Mesenchymal stem cell (in vitro differentiated cells and primary cell): ENCODE data around the gene SSNA1.

Source experiments
- DNase-seq: peaks from one replicate; pipeline ENCODE4 v3.0.0-alpha.2; 2013
- H2AFZ ChIP-seq: one replicate; pipeline ENCODE4 v1.6.1; 2013; ENCODE audit warnings: low read depth, mild to moderate bottlenecking, control low read depth, inconsistent platforms, low read length, moderate library complexity
- H2AK5ac ChIP-seq: 2 replicates; pipeline ENCODE4 v1.6.1; 2013; ENCODE audit warnings: low read length, moderate library complexity, mild to moderate bottlenecking, inconsistent platforms; ENCODE audit not compliant: severe bottlenecking
- H2BK120ac ChIP-seq: one replicate; pipeline ENCODE4 v1.6.1; 2013; ENCODE audit warnings: low read depth, mild to moderate bottlenecking, inconsistent platforms, low read length, moderate library complexity
- H2BK12ac ChIP-seq, 2 experiments: one replicate each; pipeline ENCODE4 v1.6.1; 2013; ENCODE audit warnings: inconsistent platforms in 2 of 2, low read length in 2 of 2, mild to moderate bottlenecking in 2 of 2, moderate library complexity in 2 of 2, control low read depth in 1 of 2
- H2BK15ac ChIP-seq: one replicate; pipeline ENCODE4 v1.6.1; 2013; ENCODE audit warnings: mild to moderate bottlenecking, low read depth, inconsistent platforms; ENCODE audit not compliant: poor library complexity, severe bottlenecking
- H2BK5ac ChIP-seq: 2 replicates; pipeline ENCODE4 v1.6.1; 2013; ENCODE audit warnings: low read depth, mild to moderate bottlenecking, low read length, control low read depth, inconsistent platforms; ENCODE audit not compliant: poor library complexity, severe bottlenecking
- H3K14ac ChIP-seq, 2 experiments: one replicate each; pipeline ENCODE4 v1.6.1; 2013; ENCODE audit warnings: inconsistent platforms in 2 of 2, low read length in 2 of 2, control low read depth in 1 of 2, mild to moderate bottlenecking in 1 of 2, moderate library complexity in 1 of 2
- H3K18ac ChIP-seq, 2 experiments: one replicate each; pipeline ENCODE4 v1.6.1; 2013; ENCODE audit warnings: inconsistent platforms in 2 of 2, low read length in 2 of 2, control low read depth in 1 of 2, low read depth in 1 of 2, mild to moderate bottlenecking in 1 of 2
- H3K23ac ChIP-seq, 2 experiments: one replicate each; pipeline ENCODE4 v1.6.1; 2013; ENCODE audit warnings: inconsistent platforms in 2 of 2, low read length in 2 of 2, mild to moderate bottlenecking in 2 of 2, moderate library complexity in 2 of 2, control low read depth in 1 of 2
- H3K27ac ChIP-seq: 2 replicates; pipeline ENCODE4 v1.5.1; 2013; ENCODE audit warnings: mild to moderate bottlenecking, moderate library complexity, low read length, control low read depth, inconsistent platforms; ENCODE audit not compliant: poor library complexity, severe bottlenecking
- H3K27me3 ChIP-seq, 2 experiments: 2 replicates each; pipeline versions ENCODE4 v1.6.1 to v1.7.0; 2013; ENCODE audit warnings: low read length in 2 of 2, mild to moderate bottlenecking in 2 of 2, moderate library complexity in 2 of 2, control low read depth in 1 of 2, inconsistent platforms in 1 of 2; ENCODE audit not compliant: control insufficient read depth in 1 of 2, insufficient read depth in 1 of 2
- H3K36me3 ChIP-seq, 2 experiments: 2 replicates each; pipeline versions ENCODE4 v1.6.1 to v1.7.0; 2013; ENCODE audit warnings: low read length in 2 of 2, control low read depth in 1 of 2, inconsistent platforms in 1 of 2, low read depth in 1 of 2, mild to moderate bottlenecking in 1 of 2; ENCODE audit not compliant: insufficient read depth in 2 of 2, control insufficient read depth in 1 of 2
- H3K4ac ChIP-seq, 2 experiments: one replicate each; pipeline ENCODE4 v1.6.1; 2013; ENCODE audit warnings: inconsistent platforms in 2 of 2, low read length in 2 of 2, mild to moderate bottlenecking in 2 of 2, moderate library complexity in 2 of 2, control low read depth in 1 of 2, low read depth in 1 of 2
- H3K4me1 ChIP-seq: 2 replicates; pipeline ENCODE4 v1.6.1; 2013; ENCODE audit warnings: low read depth, low read length, control low read depth; ENCODE audit not compliant: control insufficient read depth, insufficient read depth
- H3K4me2 ChIP-seq: 2 replicates; pipeline ENCODE4 v1.6.1; 2013; ENCODE audit warnings: low read length, mild to moderate bottlenecking, inconsistent platforms; ENCODE audit not compliant: poor library complexity, severe bottlenecking
- H3K4me3 ChIP-seq, 2 experiments: 2 replicates each; pipeline versions ENCODE4 v1.5.1 to v1.7.0; 2013; ENCODE audit warnings: low read length in 2 of 2, mild to moderate bottlenecking in 2 of 2, control low read depth in 1 of 2, low read depth in 1 of 2; ENCODE audit not compliant: insufficient read depth in 1 of 2
- H3K79me1 ChIP-seq: replicated peaks from 2 replicates; pipeline ENCODE4 v1.6.1; 2013; ENCODE audit warnings: mild to moderate bottlenecking, control low read depth, low read length, inconsistent platforms; ENCODE audit not compliant: poor library complexity, severe bottlenecking
- H3K9ac ChIP-seq: 2 replicates; pipeline ENCODE4 v1.7.0; 2013; ENCODE audit warnings: mild to moderate bottlenecking, low read length, moderate library complexity
- H3K9me3 ChIP-seq: 2 replicates; pipeline ENCODE4 v1.7.0; 2013; ENCODE audit warnings: mild to moderate bottlenecking, low read length; ENCODE audit not compliant: control insufficient read depth
- H4K8ac ChIP-seq: one replicate; pipeline ENCODE4 v1.6.1; 2013; ENCODE audit warnings: inconsistent platforms, mild to moderate bottlenecking, low read length, moderate library complexity
- H4K91ac ChIP-seq: one replicate; pipeline ENCODE4 v1.6.1; 2013; ENCODE audit warnings: mild to moderate bottlenecking, low read length, inconsistent platforms
- WGBS: methylation state at CpG from one replicate; pipeline ENCODE4 v1.1.7; 2013; ENCODE audit warnings: mixed read lengths; 5-methylcytosine and 5-hydroxymethylcytosine counted together

SSNA1 gene

DNA sequence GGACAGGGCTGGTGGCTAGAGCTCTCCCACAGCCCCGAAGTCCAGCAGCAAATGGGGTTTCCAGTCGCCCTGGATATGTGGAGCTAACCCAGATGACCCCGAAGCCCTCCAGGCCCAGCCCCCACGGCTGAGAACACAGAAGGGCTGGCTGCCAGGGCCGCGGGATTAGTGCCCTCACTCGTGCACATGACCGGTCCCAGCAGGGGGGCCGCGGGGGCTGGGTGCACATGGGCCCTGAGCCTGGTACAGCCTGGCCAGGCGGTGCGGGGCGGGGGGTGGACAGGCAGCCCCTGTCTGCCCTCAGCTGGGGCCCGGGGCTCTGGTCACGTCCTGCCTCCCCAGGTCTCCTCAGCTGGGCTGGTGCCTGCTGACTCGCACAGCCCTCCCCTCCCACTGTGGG lies 5.9 kb downstream of the SSNA1 start:
- Histone ChIP-seq H2AK5ac (no peak overlapping the region), H3K4ac (no peak overlapping the region), H3K79me1 (peaks cover 52% of the 10 kb centered on the region), H2BK12ac (no peak overlapping the region), H3K4me2 (peak overlapping the region; percentile 37), H2AFZ (no peak overlapping the region), H4K8ac (no peak overlapping the region), H3K9me3 (no peaks in the 10 kb centered on the region), H3K18ac (no peak overlapping the region), H3K9ac (no peak overlapping the region), H2BK120ac (no peak overlapping the region), H4K91ac (peak overlapping the region; percentile 41), H3K23ac (no peak overlapping the region), H2BK5ac (no peak overlapping the region), H3K4me3 (no peak overlapping the region), H3K4me1 (peaks cover 76% of the 10 kb centered on the region), H3K14ac (no peak overlapping the region), H2BK15ac (no peak overlapping the region), H3K27ac (no peak overlapping the region), H3K36me3 (peaks cover 30 to 56% of the 10 kb centered on the region in 2 experiments), H3K27me3 (no peaks in the 10 kb centered on the region)
- DNase-seq = no peak
- 83% methylated on average over 16 of the region's 16 CpGs for WGBS

- Histone ChIP-seq H2BK12ac (peak overlapping the region in 1 of 2 experiments; percentile 20), H4K91ac (peak overlapping the region; percentile 41), H3K4me1 (peaks cover 75% of the 10 kb centered on the region), H3K18ac (no peak overlapping the region), H2AK5ac (no peak overlapping the region), H3K4me2 (no peak overlapping the region), H3K79me1 (peaks cover 52% of the 10 kb centered on the region), H3K4me3 (no peak overlapping the region), H3K9ac (no peak overlapping the region), H2AFZ (no peak overlapping the region), H3K14ac (no peak overlapping the region), H3K4ac (no peak overlapping the region), H2BK15ac (no peak overlapping the region), H3K9me3 (no peaks in the 10 kb centered on the region), H3K23ac (no peak overlapping the region), H3K36me3 (peaks cover 25 to 51% of the 10 kb centered on the region in 2 experiments), H2BK5ac (no peak overlapping the region), H2BK120ac (no peak overlapping the region), H4K8ac (no peak overlapping the region), H3K27ac (no peak overlapping the region), H3K27me3 (no peaks in the 10 kb centered on the region)
- no peak for DNase-seq
- WGBS = 80% methylated on average over 10 of the region's 10 CpGs
These were observed 6.4 kb downstream of the SSNA1 start for GRCh38 chr9:137194909-137195308.

GRCh38 chr9:137195525-137196220 lies 7.2 kb downstream of the SSNA1 start:
- DNase-seq = no peak
- Histone ChIP-seq H3K36me3 (peaks cover 17 to 43% of the 10 kb centered on the region in 2 experiments), H2AFZ (no peak overlapping the region)

DNA sequence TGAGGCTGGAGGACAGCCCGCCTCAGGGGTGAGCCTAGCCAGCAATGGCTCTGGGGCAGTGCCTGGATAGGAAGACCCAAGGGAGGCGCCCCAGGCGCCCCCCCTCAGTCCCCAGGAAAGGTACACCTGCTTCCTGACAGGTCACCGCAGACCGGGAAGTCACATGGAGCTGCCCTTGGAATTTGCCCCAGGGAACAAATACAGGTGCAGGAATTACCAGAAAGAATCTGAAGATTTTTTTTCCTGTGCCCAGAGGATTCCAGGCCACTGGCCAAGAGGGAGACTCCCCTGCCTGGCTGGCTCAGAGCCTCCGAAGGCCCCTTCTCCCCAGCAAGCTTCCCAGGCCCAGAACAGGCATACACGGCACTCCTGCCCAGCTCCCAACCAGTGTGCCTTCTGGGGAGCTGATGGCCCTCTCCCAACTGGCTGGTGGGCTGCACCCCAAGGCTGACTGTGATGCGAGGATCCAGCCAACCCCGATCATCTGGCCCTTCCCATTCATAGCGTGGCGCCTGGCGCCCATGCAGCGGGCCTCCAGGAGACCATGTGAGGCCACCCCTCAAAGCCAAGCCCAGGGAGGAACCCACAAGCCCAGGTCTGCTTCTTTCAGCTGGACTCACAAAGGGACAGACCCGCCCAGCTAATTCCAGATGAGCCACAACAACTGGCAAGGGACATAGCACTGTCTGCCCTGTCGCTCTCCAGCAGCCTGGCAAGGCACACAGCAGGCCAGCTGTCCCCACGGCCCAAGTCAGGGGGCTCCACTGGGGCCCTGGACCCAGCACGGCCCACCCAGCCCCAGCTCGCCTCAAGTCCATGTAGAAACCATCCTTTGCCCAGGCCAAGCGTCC lies 9.8 kb downstream of the SSNA1 start:
- H3K9me3 ChIP-seq = no peaks in the 10 kb centered on the region
- 95% methylated on average over 19 of the region's 19 CpGs for WGBS
- no peak overlapping the region for H2BK120ac ChIP-seq
- H2BK5ac ChIP-seq = no peak overlapping the region
- peaks cover 67% of the 10 kb centered on the region for H3K4me1 ChIP-seq
- peaks cover 0 to 21% of the 10 kb centered on the region in 2 experiments for H3K36me3 ChIP-seq
- no peak for DNase-seq
- H4K91ac ChIP-seq = peak overlapping the region; percentile 63
- no peak overlapping the region for H3K14ac ChIP-seq
- H3K23ac ChIP-seq = no peak overlapping the region
- H3K4ac ChIP-seq = no peak overlapping the region
- H3K9ac ChIP-seq = peak overlapping the region; percentile 57
- peak overlapping the region; percentile 22 for H4K8ac ChIP-seq
- H3K4me3 ChIP-seq = peak overlapping the region in 1 of 2 experiments; percentile 71
- no peak overlapping the region for H2AK5ac ChIP-seq
- H3K27ac ChIP-seq = no peak overlapping the region
- H3K27me3 ChIP-seq = no peaks in the 10 kb centered on the region
- peak overlapping the region; percentile 26 for H3K4me2 ChIP-seq
- no peak overlapping the region for H2BK12ac ChIP-seq
- H3K18ac ChIP-seq = no peak overlapping the region
- H2BK15ac ChIP-seq = no peak overlapping the region
- H2AFZ ChIP-seq = no peak overlapping the region
- peaks cover 36% of the 10 kb centered on the region for H3K79me1 ChIP-seq

More at GRCh38 chr9:137195525-137196220, 7.2 kb downstream of the SSNA1 start:
- no peak overlapping the region for H4K8ac ChIP-seq
- H2BK120ac ChIP-seq = no peak overlapping the region
- no peak overlapping the region for H3K9ac ChIP-seq
- H3K4me2 ChIP-seq = no peak overlapping the region
- H3K23ac ChIP-seq = no peak overlapping the region
- no peak overlapping the region for H3K27ac ChIP-seq
- H3K18ac ChIP-seq = no peak overlapping the region
- H2BK15ac ChIP-seq = no peak overlapping the region
- H3K4me3 ChIP-seq = no peak overlapping the region
- H3K9me3 ChIP-seq = no peaks in the 10 kb centered on the region
- H3K79me1 ChIP-seq = peaks cover 50% of the 10 kb centered on the region
- H3K4ac ChIP-seq = no peak overlapping the region
- H2AK5ac ChIP-seq = no peak overlapping the region
- H4K91ac ChIP-seq = peak overlapping the region; percentile 3
- H3K4me1 ChIP-seq = peaks cover 69% of the 10 kb centered on the region
- H2BK5ac ChIP-seq = no peak overlapping the region
- H2BK12ac ChIP-seq = no peak overlapping the region
- H3K27me3 ChIP-seq = no peaks in the 10 kb centered on the region
- no peak overlapping the region for H3K14ac ChIP-seq
- WGBS = 95% methylated on average over 20 of the region's 21 CpGs
